GM12878 (cell line): Measurements from ENCODE around the gene PKDREJ. TPM values are rescaled to one million over a fixed set of nuclear protein-coding genes. Genes with fewer than 3 reads are reported as not detected.

Experiments used
- ATAC-seq: fragments of 200-7000 bp; cut with Tn5 transposase; 3 replicates; pipeline ENCODE4 v1.9.1; 2020; ENCODE audit warnings: mild to moderate bottlenecking, moderate library complexity
- BruUV-seq: library from RNA; stranded (reverse); fragments of 400-500 nt; replicated peaks from 2 replicates; lab custom pipeline; 2021; lab: Mats Ljungman, UMichigan
- CTCF ChIA-PET: fragments of 300-600 bp; sonication (Branson Sonifier 250); formaldehyde crosslinking; extraction: SDS; loops from one replicate; lab custom pipeline; 2021; ENCODE audit warnings: inconsistent platforms; lab: Yijun Ruan, JAX
- POLR2A ChIA-PET: fragments of 350-600 bp; formaldehyde crosslinking; extraction: SDS; loops from one replicate; lab custom pipeline; 2021; ENCODE audit warnings: inconsistent platforms; lab: Charles Lee
- RAD21 ChIA-PET: fragments of 300-600 bp; sonication (Branson Sonifier 250); formaldehyde crosslinking; loops from one replicate; lab custom pipeline; 2023; ENCODE audit warnings: antibody characterized with exemption; ENCODE audit not compliant: unreplicated experiment; lab: Charles Lee
- SMC1A ChIA-PET: fragments of 300-600 bp; sonication (Branson Sonifier 250); formaldehyde crosslinking; loops from one replicate; lab custom pipeline; 2023; ENCODE audit not compliant: unreplicated experiment, uncharacterized antibody; lab: Charles Lee
- DNase-seq: peaks from one replicate; pipeline ENCODE4 v3.0.0-alpha.2; 2011; ENCODE audit warnings: low read depth, low spot score
- FAIRE-seq: peaks from 3 replicates; lab custom pipeline; 2011; peaks lifted over from hg19 to GRCh38; lab: Jason Lieb, UNC
- H2AFZ ChIP-seq: 2 replicates; pipeline ENCODE4 v1.6.0; 2011; ENCODE audit warnings: low read depth, low read length, control low read depth; ENCODE audit not compliant: control insufficient read depth
- H3K27ac ChIP-seq: 2 replicates; pipeline ENCODE4 v1.5.1; 2011; ENCODE audit warnings: control low read depth; ENCODE audit not compliant: control insufficient read depth, insufficient read depth
- H3K27me3 ChIP-seq, 2 experiments: replicated peaks in 1 of 2; 2 replicates each; pipeline versions ENCODE4 v1.6.0 to v1.6.1; 2011; ENCODE audit warnings: low read length in 1 of 2; ENCODE audit not compliant: control insufficient read depth in 2 of 2, insufficient read depth in 2 of 2
- H3K36me3 ChIP-seq, 2 experiments: 2 replicates each; pipeline ENCODE4 v1.5.1; 2011; ENCODE audit warnings: low read length in 1 of 2; ENCODE audit not compliant: control insufficient read depth in 2 of 2, insufficient read depth in 2 of 2
- H3K4me1 ChIP-seq: 2 replicates; pipeline ENCODE4 v1.6.1; 2011; ENCODE audit warnings: mild to moderate bottlenecking, low read length, moderate library complexity, mixed read lengths; ENCODE audit not compliant: control insufficient read depth, insufficient read depth
- H3K4me2 ChIP-seq: 2 replicates; pipeline ENCODE4 v1.6.0; 2011; ENCODE audit warnings: control low read depth; ENCODE audit not compliant: control insufficient read depth, insufficient read depth
- H3K4me3 ChIP-seq: fragments of 200-600 bp; sonication (generic); 2 replicates; pipeline ENCODE4 v1.5.1; 2016
- H3K79me2 ChIP-seq: 2 replicates; pipeline ENCODE4 v1.6.0; 2011; ENCODE audit warnings: low read length; ENCODE audit not compliant: control insufficient read depth, insufficient read depth
- H3K9ac ChIP-seq: 2 replicates; pipeline ENCODE4 v1.8.0; 2011; ENCODE audit warnings: low read length, control low read depth, mixed read lengths; ENCODE audit not compliant: control insufficient read depth, insufficient read depth
- H3K9me3 ChIP-seq: replicated peaks from 3 replicates; pipeline ENCODE4 v1.5.1; 2011; ENCODE audit warnings: mild to moderate bottlenecking, low read length; ENCODE audit not compliant: control insufficient read depth, insufficient read depth
- H4K20me1 ChIP-seq: 2 replicates; pipeline ENCODE4 v1.6.0; 2011; ENCODE audit not compliant: control insufficient read depth, insufficient read depth
- RB1 ChIP-seq: fragments of 450-650 bp; formaldehyde crosslinking; IDR thresholded peaks from 2 replicates; pipeline ENCODE4 v1.6.1; 2017; ENCODE audit warnings: mild to moderate bottlenecking, borderline replicate concordance
- RFX5 ChIP-seq: IDR thresholded peaks from 2 replicates; pipeline ENCODE4 v1.6.1; 2011; ENCODE audit warnings: low read depth, low read length, improper control_type of control experiment
- STAT3 ChIP-seq: IDR thresholded peaks from 2 replicates; pipeline ENCODE4 v1.6.1; 2011; ENCODE audit warnings: low read depth, low read length, improper control_type of control experiment
- YBX1 ChIP-seq: fragments of 450-650 bp; IDR thresholded peaks from 2 replicates; pipeline ENCODE4 v1.6.1; 2016; ENCODE audit warnings: antibody characterized with exemption
- ZNF207 ChIP-seq: fragments of 450-650 bp; IDR thresholded peaks from 2 replicates; pipeline ENCODE4 v1.6.1; 2014; ENCODE audit warnings: antibody characterized with exemption, mild to moderate bottlenecking, borderline replicate concordance
- ZNF687 ChIP-seq: fragments of 450-650 bp; IDR thresholded peaks from 2 replicates; pipeline ENCODE4 v1.6.1; 2017; ENCODE audit warnings: mild to moderate bottlenecking, moderate library complexity
- WGBS: methylation state at CpG from one replicate; pipeline ENCODE4 v1.1.6; 2016; ENCODE audit warnings: low lambda C conversion rate; ENCODE audit not compliant: insufficient replicate concordance, insufficient coverage; ENCODE audit errors: missing lambda C conversion rate; 5-methylcytosine and 5-hydroxymethylcytosine counted together
- in situ Hi-C: fragments of 300-500 bp; cut with MboI; formaldehyde crosslinking; loops from 9 replicates; pipeline ENCODE4 v1.14.3; 2018; ENCODE audit warnings: mixed read lengths
- intact Hi-C: fragments of 100-400 bp; cut with micrococcal nuclease; formaldehyde crosslinking; loops from one replicate; pipeline ENCODE4 v1.14.2; 2022; ENCODE audit not compliant: unreplicated experiment
- polyA plus RNA-seq, 11 experiments: library from polyadenylated mRNA; depleted of rRNA in 4 of 11; unstranded in 6 of 11; stranded (reverse) in 5 of 11; fragments of >200 nt; fragmentation: Nextera tagmentation in 4 of 11; fragmentation: Illumina TruSeq in 1 of 11; extraction: Ambion mirVana in 4 of 11; extraction: Trizol in 1 of 11; gene quantifications; 1 replicate in 1 of 11; 2 replicates in 10 of 11; pipeline versions ENCODE4 v1.2.1 to v1.2.3, GENCODE V29; 2011 to 2016; ENCODE audit warnings: inconsistent platforms in 2 of 11, missing spikeins in 2 of 11, low read depth in 1 of 11
- total RNA-seq, 4 experiments: library from RNA; depleted of rRNA in 3 of 4; stranded (reverse); fragments of >200 nt in 3 of 4; fragmentation: Illumina TruSeq in 1 of 4; extraction: Trizol in 1 of 4; gene quantifications; 2 replicates each; pipeline versions ENCODE4 v1.2.1 to v1.2.3, GENCODE V29; 2013 to 2021

The PKDREJ gene
- total and polyA plus RNA-seq, 10 of the 15 experiments (the other 5 are each of a cell fraction or from before 2014, with no cell fraction given): 0.02 to 0.03 TPM; not detected in 8

- no peak for TF ChIP-seq RB1
These were observed 9.8 kb upstream of the PKDREJ start (continued) for GRCh38 chr22:46272762-46273431.

- TF ChIP-seq YBX1: no peak
- TF ChIP-seq RFX5: no peak
- TF ChIP-seq ZNF207: no peak
- TF ChIP-seq, all 136 proteins: peak for 0
- intact Hi-C loops (no loop called here), in situ Hi-C loops (no loop called here)
- no peaks in the 10 kb centered on the region for H4K20me1 ChIP-seq
- H3K9ac ChIP-seq: no peak overlapping the region
- ChIA-PET POLR2A (no interaction called here), CTCF (no interaction called here), RAD21 (no interaction called here), SMC1A (no interaction called here)
- no TSS peak for BruUV-seq
- no peak overlapping the region for H3K27ac ChIP-seq
- peaks cover 2% of the 10 kb centered on the region; the same call in 2 of the 3 replicates for H3K9me3 ChIP-seq
- ATAC-seq (no peak), DNase-seq (no peak), FAIRE-seq (no peak)
- H2AFZ ChIP-seq: no peak overlapping the region
- peaks cover 5% of the 10 kb centered on the region for H3K4me1 ChIP-seq
- H3K4me2 ChIP-seq: no peak overlapping the region
- H3K79me2 ChIP-seq: peaks cover 3% of the 10 kb centered on the region; the same call in 1 of the 2 replicates
- no peaks in the 10 kb centered on the region for H3K27me3 ChIP-seq
- H3K4me3 ChIP-seq: no peak overlapping the region
- H3K36me3 ChIP-seq: peaks cover 0 to 5% of the 10 kb centered on the region in 2 experiments; a peak in 3 of 4 replicates
- 98% methylated on average over 8 of the region's 8 CpGs for WGBS
These were observed 9.1 kb upstream of the PKDREJ start for GRCh38 chr22:46272196-46272595.

- ATAC-seq (no peak), FAIRE-seq (no peak), DNase-seq (no peak)
- POLR2A ChIA-PET: interaction anchor here (1.7 to 2.1 kb wide), 2 partner anchors 9 to 11 kb away, joined by 6 to 9 read pairs; no protein-coding TSS in a partner anchor
- no TSS peak for BruUV-seq
- Histone ChIP-seq H3K27ac (no peak overlapping the region), H3K4me1 (peaks cover 5% of the 10 kb centered on the region), H3K27me3 (no peaks in the 10 kb centered on the region), H4K20me1 (no peaks in the 10 kb centered on the region), H3K9ac (no peak overlapping the region), H3K36me3 (no peaks in the 10 kb centered on the region; a peak in 2 of 4 replicates), H3K4me2 (no peak overlapping the region), H2AFZ (no peak overlapping the region), H3K9me3 (peaks cover 10% of the 10 kb centered on the region; the same call in 1 of the 3 replicates), H3K79me2 (peaks cover 3% of the 10 kb centered on the region; the same call in 1 of the 2 replicates), H3K4me3 (no peak overlapping the region)
- in situ Hi-C loops: no loop called here
- intact Hi-C loops: no loop called here
- WGBS: 93% methylated on average over 11 of the region's 11 CpGs
- RAD21 ChIA-PET: no interaction called here
- CTCF ChIA-PET: interaction anchor here (1.7 to 2.4 kb wide), 2 partner anchors 19 to 26 kb away, joined by 3 to 8 read pairs; partner anchors contain the start of gene CDPF1
- SMC1A ChIA-PET: interaction anchor here (0.8 to 1.7 kb wide), 4 partner anchors 11 to 19 kb away, joined by 3 to 4 read pairs (median 4); no protein-coding TSS in a partner anchor
- TF ChIP-seq STAT3 (no peak), ZNF687 (no peak)
These were observed 6.4 kb upstream of the PKDREJ start for GRCh38 chr22:46269564-46269963.
